Ramos (cell line): ENCODE measurements around the gene PANK1.

ENCODE experiments used
- in situ Hi-C: fragments of 300-500 bp; cut with MboI; formaldehyde crosslinking; loops from one replicate; pipeline ENCODE4 v1.14.3; 2022; ENCODE audit warnings: low sequenced_read_pairs; ENCODE audit not compliant: unreplicated experiment

The PANK1 gene

DNA sequence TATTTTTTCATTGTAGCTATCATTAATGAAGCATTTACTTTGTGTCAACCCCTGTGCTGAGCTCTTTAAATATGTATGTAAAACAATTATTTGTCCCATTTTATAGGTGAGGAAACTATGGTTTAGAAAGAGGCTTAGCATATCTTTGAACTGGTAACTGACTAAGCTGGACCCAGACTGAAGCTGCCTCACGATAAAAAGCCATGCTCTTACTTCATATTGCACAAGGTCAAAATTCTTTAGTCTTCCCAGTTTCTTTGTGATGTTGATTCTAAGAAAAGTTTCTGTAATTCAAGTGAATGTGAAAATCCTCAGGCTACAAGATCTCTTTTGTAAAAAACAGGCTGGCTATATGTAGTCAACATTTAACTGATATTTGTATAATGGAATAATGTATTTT, 63.0 kb downstream of the PANK1 start:
- in situ Hi-C loops, result no loop called here

GRCh38 chr10:89580243-89580642, 64.8 kb downstream of the PANK1 start:
- in situ Hi-C loops, result no loop called here

GRCh38 chr10:89576696-89577095, 68.3 kb downstream of the PANK1 start:
- in situ Hi-C loops, result no loop called here

GRCh38 chr10:89576022-89576421, 69.0 kb downstream of the PANK1 start:
- in situ Hi-C loops, result no loop called here

- in situ Hi-C loops, result no loop called here
Observed at GRCh38 chr10:89575031-89575430, 70.0 kb downstream of the PANK1 start.

GRCh38 chr10:89574368-89574767, 70.7 kb downstream of the PANK1 start:
- in situ Hi-C loops, result no loop called here

- in situ Hi-C loops, result loop anchor here (10.0 kb wide), 1 partner anchor 313 kb away; the partner anchor contains the start of gene LIPA
Observed at GRCh38 chr10:89567576-89568245, 77.3 kb downstream of the PANK1 start.

GRCh38 chr10:89566992-89567391, 78.0 kb downstream of the PANK1 start:
- in situ Hi-C loops, result loop anchor here (10.0 kb wide), 1 partner anchor 312 kb away; the partner anchor contains the start of gene LIPA

DNA sequence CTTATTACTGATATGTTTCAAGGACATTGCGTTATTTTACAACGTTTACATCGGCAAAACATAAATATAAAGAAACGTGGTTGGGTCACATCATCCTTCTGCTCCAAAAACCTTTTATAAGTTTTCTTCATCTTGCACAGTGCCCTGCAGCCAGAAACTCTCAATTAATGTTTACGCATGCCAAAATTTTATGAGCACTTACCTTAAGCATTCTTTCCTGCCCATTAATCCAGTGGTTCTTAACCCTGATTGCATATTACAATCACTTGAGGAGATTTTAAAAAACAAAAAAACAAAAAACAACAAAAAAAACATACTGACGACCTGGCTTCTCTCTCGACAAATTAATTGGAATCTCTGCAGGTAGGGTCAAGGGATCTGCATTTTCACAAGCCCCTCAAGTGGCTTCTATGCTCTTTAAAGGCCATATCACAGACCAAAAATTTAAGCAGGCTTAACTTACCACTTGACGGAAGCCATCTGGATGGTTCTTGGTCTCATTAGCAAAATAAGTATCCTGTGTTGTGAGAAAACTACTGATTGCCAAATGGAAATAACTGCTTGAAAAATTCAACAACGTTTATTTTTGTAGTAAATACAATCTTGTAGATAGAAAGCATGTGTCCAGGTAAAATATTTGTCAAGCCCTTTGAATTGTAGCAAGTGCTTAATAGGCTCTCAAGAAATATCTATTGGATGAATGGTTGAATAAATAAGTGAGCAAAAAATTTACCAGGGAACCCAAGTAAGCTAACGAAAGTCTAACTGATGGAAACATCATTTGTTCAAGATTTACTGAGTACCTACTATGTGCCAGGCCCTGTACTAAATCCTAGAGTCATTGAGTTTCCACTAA, 78.7 kb downstream of the PANK1 start:
- in situ Hi-C loops, result loop anchor here (10.0 kb wide), 1 partner anchor 312 kb away; the partner anchor contains the start of gene LIPA

DNA sequence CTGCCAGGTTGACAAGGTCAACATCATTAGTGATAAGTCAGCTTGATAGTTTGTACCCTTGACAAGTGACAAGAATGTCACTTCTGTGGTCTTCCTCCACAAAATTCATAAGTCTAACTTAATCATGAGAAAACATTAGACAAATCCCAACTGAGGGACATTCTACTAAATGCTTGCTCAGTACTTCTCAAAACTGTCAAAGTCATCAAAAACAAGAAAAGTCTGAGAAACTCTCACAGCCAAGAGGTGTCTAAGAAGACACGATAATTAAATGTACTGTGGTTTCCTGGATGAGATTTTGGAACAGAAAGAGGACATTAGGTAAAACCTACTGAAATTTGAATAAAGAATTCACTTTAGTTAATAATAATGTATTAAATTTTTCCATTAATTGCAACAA, 79.9 kb downstream of the PANK1 start:
- in situ Hi-C loops, result loop anchor here (10.0 kb wide), 1 partner anchor 310 kb away; the partner anchor contains the start of gene LIPA

DNA sequence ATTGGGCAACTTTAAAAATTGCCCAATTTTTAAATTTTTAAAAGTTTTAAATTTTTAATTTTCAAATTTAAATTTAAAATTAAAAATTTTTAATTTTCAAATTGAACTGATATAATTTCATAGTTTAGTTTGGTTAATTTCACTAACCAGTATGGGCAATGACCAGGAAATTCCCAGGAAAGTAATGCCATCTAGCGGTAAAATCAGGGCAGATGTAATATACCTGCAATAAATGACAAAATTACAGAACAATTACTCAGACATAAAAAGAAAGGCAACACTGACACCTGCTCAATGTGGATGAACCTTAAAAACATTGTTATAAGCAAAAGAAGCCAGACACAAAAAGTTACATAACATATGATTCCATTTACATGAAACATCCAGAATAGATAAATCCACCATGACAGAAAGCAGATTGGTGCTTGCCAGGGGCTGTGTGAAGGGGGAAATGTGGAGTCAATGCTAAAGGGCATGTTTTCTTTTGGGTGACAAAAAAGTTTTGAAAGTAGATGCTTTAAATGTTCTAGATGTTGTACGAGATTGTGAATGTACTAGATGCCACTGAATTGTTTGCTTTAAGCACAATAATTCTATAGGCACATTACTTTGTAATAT, 81.1 kb downstream of the PANK1 start:
- in situ Hi-C loops, result loop anchor here (10.0 kb wide), 1 partner anchor 309 kb away; the partner anchor contains the start of gene LIPA

DNA sequence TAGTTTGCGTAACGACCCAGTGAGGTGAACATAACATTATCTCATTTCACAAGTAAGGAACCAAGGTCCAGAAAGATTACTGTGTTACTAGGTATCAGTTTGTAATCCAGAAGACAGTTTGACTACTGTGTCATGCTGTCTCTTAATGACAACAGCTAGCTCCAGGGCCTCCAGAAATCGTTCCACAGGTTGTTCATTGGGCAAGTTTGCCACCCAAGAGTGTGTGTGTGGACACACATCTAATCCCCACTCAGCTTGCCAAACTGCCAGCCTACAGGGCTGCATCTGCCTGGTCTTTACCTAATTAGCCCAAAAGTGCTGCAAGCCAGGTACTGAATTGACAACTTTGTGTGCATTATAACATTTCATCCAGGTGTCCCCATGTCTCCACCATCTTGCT, 81.7 kb downstream of the PANK1 start:
- in situ Hi-C loops, result loop anchor here (10.0 kb wide), 1 partner anchor 309 kb away; the partner anchor contains the start of gene LIPA

GRCh38 chr10:89556600-89556999, 88.4 kb downstream of the PANK1 start:
- in situ Hi-C loops, result no loop called here

- in situ Hi-C loops, result no loop called here
Observed at GRCh38 chr10:89555688-89556445, 89.2 kb downstream of the PANK1 start.

- in situ Hi-C loops, result no loop called here
Observed at GRCh38 chr10:89554433-89554832, 90.6 kb downstream of the PANK1 start.

GRCh38 chr10:89553064-89553734, 91.8 kb downstream of the PANK1 start:
- in situ Hi-C loops, result no loop called here

DNA sequence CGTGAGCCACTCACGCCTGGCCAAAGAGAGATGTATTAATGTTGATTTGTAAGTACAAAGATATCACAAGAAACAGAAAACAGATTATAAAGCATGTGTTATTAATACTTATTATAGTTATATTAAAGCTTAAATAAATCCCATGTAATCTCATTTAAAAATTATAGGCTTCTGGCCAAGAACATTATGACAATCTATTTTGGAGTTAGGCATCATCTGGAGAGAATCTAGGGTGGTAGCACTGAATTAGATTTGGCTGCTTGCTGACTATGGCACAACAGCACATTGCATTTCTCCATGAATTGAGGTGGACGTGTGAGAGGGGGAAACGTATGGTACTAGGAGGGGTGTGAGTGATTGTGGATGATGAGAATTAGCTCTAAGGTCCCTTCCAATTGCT, 92.8 kb downstream of the PANK1 start:
- in situ Hi-C loops, result no loop called here

DNA sequence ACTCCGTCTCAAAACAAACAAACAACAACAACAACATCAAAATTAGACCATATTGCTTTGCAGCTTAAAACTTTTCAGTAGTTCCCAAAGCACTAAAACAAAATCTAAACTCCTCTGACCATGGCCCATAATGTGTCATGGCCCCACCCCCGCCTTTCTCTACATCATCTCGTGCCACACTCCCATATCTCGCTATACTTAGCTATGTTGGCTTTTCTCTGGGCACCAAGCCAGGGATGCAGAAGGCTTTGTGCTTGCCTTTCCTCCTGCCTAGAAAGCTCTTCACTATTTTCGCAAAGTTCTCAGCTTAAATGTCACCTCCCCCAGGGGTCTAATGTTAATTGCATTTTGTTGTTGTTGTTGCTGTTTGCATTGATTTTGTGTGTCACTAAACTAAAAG, 94.5 kb downstream of the PANK1 start:
- in situ Hi-C loops, result no loop called here

DNA sequence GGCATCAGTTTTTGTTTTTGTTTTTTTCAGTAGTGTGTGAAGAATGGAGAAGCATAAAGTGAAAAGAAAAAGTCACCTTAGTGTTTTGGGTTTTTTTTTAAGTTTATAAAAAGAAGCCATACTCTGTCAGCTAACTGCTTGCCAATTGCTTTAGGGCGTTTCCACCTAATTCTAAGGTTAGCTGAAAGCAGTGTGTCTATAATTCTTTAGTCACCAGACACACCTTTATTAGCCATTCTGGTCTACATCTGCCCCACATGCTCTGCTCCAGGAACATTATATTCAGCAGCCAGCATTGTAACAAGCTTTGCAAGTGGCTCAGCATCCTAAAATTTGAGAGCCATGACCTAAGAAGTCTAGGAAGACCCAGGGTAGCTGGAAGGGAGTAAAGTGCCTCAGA, 95.5 kb downstream of the PANK1 start:
- in situ Hi-C loops, result no loop called here

- in situ Hi-C loops, result no loop called here
Observed at GRCh38 chr10:89548673-89549072, 96.4 kb downstream of the PANK1 start.
